ENCODE measurements around the gene PFN3.

The PFN3 gene

GRCh38 chr5:177437623-177438022 lies 37.2 kb upstream of the PFN3 start:
- no peak for DNase-seq

- DNase-seq: no peak
Observed at GRCh38 chr5:177435847-177436536, 35.5 kb upstream of the PFN3 start.

GRCh38 chr5:177434942-177435738 lies 34.7 kb upstream of the PFN3 start:
- DNase-seq: no peak

DNA sequence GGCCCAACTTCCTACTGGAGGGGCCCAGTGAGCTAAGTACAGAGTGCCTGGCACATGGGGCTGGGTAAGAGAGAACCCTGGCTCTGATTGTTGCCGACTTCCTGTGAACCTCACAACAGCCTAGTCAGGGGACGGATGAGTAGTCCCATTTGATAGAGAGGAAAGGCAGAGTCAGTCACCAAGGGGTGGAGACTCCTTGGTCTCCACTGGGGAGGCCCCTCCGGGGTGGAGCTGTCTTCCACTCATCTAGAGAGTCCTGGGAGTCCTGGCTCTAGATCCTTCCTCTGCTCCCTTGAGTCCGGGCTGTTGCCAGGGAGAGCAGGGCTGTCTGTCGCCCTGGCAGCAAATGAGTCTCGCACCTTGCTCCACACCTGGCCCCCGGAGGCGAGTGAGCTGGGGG lies 34.0 kb upstream of the PFN3 start:
- DNase-seq: peak; percentile 83

- no peak for DNase-seq
Observed at GRCh38 chr5:177433658-177434217, 33.3 kb upstream of the PFN3 start.

- no peak for DNase-seq
Observed at GRCh38 chr5:177432839-177433657, 32.6 kb upstream of the PFN3 start.

- no peak for DNase-seq
Observed at GRCh38 chr5:177432143-177432838, 31.8 kb upstream of the PFN3 start.

- DNase-seq: peak; percentile 93
Observed at GRCh38 chr5:177431317-177432142, 31.1 kb upstream of the PFN3 start.

GRCh38 chr5:177430972-177431316 lies 30.5 kb upstream of the PFN3 start:
- peak; percentile 37 for DNase-seq

GRCh38 chr5:177430140-177430951 lies 29.9 kb upstream of the PFN3 start:
- DNase-seq: no peak

GRCh38 chr5:177429248-177430040 lies 29.0 kb upstream of the PFN3 start:
- peak; percentile 95 for DNase-seq

DNA sequence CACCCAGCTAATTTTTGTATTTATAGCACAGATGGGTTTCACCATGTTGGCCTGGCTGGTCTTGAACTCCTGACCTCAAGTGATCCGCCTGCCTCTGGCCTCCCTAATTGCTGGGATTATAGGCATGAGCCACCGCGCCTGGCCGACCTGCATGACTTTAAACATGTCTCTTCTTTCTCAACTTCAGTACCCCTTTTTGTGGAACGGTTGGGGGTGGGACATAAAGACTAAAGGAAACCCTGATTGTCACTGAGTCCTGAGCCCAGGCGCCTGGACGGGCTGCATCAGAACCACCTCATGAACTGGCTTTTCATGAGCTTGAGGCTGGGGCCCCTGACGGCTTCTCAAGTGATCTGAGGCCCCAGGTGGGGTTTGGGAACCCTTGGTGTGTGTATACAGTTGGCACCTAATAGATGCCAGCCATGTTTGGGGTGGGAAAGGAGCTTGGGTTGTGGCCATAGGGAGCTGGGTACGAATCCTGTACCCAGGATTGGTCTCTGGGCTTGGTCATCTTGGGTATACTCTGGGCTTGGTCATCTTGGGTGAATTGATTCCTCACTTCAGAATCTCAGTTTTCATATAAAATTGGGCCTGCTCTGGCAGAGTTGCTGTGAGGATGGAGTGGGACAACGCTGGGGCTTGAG lies 28.2 kb upstream of the PFN3 start:
- no peak for DNase-seq

GRCh38 chr5:177427919-177428573 lies 27.6 kb upstream of the PFN3 start:
- peak; percentile 65 for DNase-seq

DNA sequence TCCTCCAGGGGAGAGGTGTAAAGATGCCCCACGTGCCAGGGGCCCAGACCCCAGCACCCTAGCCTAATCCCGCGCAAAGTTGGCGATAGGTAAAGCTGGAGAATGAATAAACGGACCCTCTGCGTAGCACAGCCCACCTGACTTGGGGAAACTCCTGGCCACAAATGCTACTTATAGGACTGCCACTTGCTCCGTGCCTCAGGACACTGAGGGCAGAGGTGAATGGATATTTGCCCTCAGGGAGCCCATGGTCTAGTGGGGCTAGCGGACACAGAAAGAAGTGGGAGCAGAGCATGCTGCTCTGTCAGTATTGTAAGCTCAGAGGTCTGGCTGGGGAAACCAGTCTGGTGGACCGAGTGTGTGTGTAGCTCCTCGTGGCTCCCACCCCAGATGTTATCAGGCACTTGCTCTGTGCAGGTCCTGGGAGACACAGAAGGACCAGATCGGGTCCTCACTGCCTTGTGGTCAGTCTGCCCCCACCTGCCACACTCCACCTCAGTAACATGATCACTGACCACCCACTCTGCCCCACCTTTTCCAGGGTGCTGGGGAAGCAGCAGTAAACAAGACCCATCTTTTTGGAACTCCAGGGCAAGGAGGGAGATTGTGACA lies 26.9 kb upstream of the PFN3 start:
- no peak for DNase-seq

DNA sequence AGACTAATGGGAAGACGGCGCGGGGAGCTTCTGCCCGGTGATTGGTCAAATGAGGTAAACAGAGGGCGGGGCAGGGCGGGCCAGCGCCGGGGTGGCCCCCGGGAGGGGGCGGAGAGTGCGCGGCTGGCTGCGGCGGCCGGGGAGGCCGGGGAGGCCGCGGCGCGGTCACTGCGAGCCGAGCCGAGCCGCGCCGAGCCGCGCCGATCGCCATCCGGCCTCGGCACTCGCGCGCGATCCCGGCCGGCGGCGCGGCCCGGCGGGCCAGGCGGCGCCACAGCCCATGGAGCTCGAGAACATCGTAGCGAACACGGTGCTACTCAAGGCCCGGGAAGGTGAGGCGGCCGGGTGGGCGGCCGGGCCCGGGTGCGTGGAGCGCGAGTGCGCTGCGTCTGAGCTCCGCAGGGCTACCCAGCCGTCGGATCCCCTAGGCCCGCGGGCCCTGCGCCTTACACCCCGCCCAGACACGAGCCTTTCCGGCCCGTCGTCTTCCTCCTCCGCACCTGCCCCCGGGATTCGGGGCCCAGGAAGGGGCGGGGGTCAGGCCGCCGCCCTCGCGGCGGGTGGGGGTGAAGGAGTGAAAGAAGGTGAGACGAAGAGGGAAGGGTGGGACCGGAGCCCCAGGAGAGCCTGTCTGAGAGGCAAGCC lies 26.2 kb upstream of the PFN3 start, which contains the start of gene GRK6:
Gene GRK6, plus strand, starts transcription at position 111 of the 645 bp plus-strand sequence. Its CDS starts 170 bp downstream, at position 281.
- DNase-seq: peak; percentile 77

- peak; percentile 100 for DNase-seq
Observed at GRCh38 chr5:177425801-177426565, 25.5 kb upstream of the PFN3 start.
